Astrocyte (in vitro differentiated cells and primary cell): ENCODE data around the gene VASP.

Experiments
- CTCF ChIP-seq: IDR thresholded peaks from 2 replicates; pipeline ENCODE4 v1.5.1; 2011; ENCODE audit warnings: low read depth, mild to moderate bottlenecking, inconsistent platforms, low read length, moderate library complexity; ENCODE audit not compliant: insufficient read depth
- EZH2 ChIP-seq: IDR thresholded peaks from 2 replicates; pipeline ENCODE4 v1.6.1; 2012; ENCODE audit warnings: mild to moderate bottlenecking, low read length, inconsistent platforms; ENCODE audit not compliant: insufficient read depth

- TF ChIP-seq CTCF (no peak), EZH2 (no peak)
Observed at GRCh38 chr19:45547211-45547770, 40.0 kb downstream of the VASP start.
